Medulla oblongata (tissue), 1 donor: ENCODE results near the gene TOP2A.
A peak's percentile ranks its signal among the peaks of the same experiment; 100 is the strongest.

ENCODE experiments used
- DNase-seq: peaks from one replicate; pipeline ENCODE4 v3.0.0-alpha.2; 2015; ENCODE audit errors: extremely low spot score

TOP2A gene

DNA sequence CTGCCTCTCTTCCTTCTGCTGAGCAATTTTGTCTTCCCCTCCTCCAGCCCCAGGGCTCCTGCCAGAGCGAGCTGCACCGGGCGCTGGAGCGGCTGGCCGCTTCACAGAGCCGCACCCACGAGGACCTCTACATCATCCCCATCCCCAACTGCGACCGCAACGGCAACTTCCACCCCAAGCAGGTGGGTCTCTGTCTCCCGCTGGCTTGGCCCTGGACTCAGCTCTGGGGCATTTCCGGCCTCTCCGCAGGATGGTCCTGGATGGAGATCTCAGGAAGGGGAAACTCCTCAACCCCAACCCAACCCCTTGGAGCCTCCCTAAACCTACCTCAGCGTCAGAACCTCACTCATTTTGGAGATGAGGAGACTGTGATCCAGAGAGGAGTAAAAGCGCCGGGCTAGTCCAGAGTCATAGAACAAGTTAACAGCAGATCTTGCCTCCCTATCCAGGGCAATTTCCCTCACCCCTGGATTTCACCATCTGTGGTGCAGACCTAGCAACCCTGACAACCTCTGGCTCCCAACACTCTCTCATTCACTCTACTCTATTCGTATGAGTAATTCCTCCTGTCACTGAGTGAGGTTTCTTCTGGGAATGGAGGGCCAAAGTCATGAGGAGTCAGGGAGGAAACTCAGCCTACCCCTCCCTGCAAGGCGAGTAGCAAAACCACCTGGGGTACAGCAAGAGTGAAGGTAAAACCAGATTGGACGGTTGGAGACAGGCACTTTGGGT is 36.4 kb upstream of the TOP2A start:
- no peak for DNase-seq

DNA sequence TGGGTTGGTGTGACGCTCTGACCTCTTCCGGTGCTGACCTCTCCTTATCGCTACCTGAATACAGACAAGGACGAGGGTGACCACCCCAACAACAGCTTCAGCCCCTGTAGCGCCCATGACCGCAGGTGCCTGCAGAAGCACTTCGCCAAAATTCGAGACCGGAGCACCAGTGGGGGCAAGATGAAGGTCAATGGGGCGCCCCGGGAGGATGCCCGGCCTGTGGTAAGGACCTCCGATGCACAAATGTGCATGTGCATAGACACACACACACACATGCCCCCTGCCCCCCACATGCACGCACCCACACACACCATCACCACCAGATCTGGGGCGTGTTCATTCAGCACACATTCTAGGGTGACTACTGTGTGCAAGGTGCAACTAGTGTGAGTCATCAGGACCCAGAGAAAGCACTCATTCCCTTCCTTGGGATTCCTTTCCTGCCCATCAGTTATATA is 35.3 kb upstream of the TOP2A start:
- no peak for DNase-seq

GRCh38 chr17:40452216-40452787 is 34.6 kb upstream of the TOP2A start:
- no peak for DNase-seq

DNA sequence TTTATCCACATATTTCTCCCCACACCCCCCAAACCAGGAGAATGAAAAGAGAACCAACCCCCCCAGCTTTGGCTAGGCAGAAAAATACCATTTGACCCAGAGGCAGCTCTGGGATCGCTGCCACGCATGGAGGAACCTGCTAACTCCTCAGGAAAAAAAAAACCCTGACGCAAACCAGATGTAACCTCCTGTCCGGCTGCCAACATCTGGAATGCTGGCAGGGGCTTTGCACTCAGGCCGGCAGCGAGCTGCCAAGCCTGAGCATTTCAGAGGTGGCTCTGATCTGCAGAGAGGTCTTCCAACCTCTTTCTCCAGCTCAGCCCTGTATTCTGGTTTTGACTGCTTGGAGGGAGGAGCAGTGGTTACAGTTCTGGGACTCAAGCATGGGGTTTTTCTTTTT is 33.7 kb upstream of the TOP2A start:
- peak; percentile 30 for DNase-seq

DNA sequence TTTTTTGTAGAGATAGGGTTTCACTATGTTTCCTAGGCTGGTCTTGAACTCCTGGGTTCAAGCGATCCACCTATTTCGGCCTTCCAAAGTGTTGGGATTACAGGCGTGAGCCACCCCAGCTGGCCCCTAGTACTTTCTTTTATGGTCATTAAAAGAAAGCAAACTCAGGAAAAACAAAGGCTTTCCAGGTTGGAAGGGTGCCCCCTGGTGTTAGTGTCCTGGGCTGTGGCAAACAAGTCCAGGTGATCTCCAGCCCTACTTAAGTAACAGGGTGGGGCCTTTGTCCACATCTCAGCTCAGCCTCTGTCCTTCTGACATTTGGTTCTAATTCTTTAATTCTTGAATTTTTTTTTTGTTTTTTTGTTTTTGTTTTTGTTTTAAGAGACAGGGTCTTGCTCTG is 32.5 kb upstream of the TOP2A start:
- no peak for DNase-seq

- no peak for DNase-seq
These were observed 31.1 kb upstream of the TOP2A start for GRCh38 chr17:40448639-40449261.

DNA sequence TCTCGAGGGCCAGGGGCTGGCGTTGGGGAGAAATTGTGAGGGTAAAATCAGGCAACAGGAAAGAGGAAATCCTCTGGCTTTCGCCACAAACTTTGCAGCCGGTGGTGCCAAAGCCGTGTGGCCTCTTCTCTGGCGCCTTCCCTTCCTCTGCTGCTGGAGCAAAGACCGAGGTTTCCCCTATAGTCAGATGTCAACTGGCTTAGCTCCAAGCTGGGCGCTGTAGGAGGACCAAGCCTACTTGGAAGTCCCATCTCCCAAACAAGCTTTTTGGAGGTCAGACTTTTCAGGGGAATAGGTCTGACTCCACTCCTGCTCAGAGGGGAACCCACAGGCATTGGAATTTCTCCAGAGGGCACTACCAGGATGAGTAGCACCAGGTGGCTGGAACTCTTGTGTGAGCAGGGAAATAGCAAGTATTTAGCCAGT is 30.5 kb upstream of the TOP2A start:
- DNase-seq: no peak

GRCh38 chr17:40447806-40448205 is 30.1 kb upstream of the TOP2A start:
- no peak for DNase-seq

DNA sequence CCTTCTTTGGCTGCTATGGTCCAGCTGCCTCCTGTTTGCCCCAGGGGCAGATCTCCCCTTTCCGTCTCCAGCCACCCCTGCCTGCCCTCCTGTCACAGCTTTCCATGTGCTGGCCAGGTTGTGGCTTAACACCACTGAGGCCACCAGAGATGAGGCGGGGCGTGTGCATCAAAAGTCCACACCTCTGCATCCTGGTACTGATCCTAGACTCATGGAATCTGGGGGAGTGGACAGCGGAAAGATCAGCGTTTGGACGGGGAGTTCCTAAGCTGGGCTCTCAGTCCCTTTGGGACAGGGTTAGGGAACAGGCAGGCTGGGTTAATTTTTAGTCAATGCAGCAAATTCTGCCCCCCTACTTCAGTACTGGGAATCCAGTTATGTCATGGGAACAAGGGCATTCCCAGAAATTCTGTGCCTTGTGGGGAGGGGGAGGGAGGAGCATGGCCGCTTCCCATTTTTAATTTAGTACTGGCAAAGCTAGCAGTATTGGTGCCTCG is 29.5 kb upstream of the TOP2A start:
- DNase-seq: no peak

- no peak for DNase-seq
These were observed 28.2 kb upstream of the TOP2A start for GRCh38 chr17:40445751-40446468.

DNA sequence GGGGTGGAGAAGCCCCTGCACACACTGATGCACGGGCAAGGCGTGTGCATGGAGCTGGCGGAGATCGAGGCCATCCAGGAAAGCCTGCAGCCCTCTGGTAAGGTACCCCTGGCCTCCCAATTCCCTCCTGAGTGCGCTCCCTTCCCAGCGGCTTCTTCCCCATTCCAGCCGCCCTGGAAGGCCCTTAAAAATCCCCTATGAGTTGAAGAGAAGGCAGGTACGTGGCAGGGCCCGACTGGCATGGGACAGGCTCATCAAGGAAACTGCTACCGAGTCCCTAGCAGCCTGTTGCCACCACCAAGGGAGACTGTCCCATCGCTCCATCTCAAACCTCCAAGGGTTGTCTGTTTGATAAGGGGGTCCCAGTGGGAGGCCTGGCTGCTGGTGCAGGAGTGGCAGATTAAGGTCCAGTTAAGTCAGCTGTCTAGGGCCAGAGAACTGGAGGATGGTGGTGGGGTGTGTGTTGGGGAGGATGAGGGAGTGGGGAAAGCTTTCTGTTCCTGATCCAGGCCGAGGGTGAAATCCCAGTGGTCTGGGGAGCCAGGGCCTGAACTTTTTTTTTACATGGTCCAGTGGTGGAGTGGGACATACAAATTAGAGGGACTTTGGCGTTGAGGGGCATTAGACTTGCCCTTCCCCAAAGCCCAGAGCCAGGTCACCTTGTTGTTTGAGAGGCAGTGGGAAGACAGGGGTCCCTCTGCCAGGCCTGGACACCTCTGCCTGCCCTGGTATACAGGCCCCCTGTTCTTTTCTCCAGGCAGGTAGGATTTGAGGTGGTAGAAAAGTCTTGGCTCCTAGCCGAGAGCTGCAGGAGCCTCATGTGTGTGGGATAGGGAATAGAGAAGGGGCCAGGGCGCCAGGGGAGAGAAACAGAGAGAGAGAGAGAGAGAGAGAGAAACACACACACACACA is 26.5 kb upstream of the TOP2A start:
- no peak for DNase-seq

- peak; percentile 60 for DNase-seq
These were observed 25.7 kb upstream of the TOP2A start, which contains the start of gene IGFBP4 for GRCh38 chr17:40443196-40443987. Gene IGFBP4 (plus strand): TSS chr17:40443450. CDS start chr17:40443736, 286 bp downstream.

DNA sequence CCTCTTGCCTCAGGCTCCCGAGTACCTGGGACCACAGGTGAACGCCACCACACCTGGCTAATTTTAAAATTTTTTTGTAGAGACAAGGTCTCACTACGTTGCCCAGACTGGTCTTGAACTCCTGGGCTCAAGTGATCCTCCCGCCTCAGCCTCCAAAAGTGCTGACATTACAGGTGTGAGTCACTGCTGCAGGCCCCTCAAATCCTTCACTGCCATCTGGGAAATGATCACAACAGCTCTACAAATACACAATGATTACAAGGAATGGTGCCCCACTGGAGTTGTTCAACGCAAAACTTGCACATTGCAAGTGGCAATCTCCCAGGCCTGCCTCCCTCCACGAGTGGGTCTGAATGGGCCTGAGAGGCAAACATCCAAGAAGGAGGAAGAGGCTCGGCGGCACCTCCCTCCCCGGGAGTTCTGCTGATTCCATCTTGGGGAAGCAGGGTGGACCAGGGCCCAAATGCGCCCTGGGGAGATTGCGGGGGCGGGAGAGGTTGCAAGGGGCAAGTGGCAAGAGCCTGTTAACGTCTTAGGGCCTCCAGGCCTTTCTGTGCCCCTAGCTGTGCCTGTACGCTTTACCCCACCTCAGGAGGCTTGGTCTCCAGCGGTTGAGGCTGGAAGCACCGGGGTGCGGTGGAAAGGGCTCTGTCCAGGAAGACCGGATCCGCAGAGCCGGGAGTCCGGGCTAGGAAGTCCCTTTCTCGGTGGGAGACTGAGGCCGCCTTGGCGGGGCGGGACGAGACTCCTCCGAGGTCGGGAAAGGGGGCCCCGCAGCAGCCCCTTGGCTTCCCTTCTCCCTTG is 24.9 kb upstream of the TOP2A start:
- DNase-seq: no peak

DNA sequence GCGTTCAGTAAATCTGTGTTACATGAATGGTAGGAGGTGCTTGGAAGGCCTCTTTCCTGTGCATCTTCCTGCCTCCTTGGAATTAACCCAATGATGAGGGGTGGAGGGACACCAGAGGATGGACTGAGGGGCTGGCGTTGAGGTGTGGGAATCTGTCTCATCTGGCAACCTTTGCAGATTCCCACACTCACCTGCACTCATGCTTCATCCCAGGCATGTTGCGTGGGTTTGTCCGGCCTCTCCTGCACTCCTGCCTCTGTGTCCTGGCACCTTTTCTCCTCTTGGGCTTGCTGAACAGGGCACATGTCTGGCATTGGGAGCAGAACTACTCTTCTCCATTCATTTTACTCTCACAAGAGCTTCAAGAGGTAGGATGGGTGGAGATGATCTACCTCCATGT is 22.5 kb upstream of the TOP2A start:
- DNase-seq: no peak

GRCh38 chr17:40437095-40437732 is 19.5 kb upstream of the TOP2A start:
- DNase-seq: no peak

DNA sequence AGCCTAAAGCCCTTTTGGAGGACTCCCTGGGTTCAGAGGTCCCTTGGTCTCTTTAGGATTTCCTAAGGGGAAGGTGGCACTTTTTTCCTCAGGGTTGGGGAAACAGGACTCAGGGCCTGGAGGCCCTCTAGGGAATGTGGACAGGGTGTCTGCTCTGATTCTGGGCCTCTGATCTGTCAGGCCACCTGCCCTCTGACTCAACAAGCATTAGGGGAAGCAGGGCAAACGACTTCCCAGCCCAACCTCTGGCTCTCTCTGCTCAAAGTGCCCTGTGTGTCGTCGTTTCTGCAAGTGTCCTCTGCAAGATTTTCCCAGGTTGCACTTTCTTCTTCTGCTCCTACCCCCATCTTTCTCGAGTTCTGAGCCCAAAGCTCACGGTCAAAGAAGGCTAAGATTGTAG is 18.9 kb upstream of the TOP2A start:
- no peak for DNase-seq

DNA sequence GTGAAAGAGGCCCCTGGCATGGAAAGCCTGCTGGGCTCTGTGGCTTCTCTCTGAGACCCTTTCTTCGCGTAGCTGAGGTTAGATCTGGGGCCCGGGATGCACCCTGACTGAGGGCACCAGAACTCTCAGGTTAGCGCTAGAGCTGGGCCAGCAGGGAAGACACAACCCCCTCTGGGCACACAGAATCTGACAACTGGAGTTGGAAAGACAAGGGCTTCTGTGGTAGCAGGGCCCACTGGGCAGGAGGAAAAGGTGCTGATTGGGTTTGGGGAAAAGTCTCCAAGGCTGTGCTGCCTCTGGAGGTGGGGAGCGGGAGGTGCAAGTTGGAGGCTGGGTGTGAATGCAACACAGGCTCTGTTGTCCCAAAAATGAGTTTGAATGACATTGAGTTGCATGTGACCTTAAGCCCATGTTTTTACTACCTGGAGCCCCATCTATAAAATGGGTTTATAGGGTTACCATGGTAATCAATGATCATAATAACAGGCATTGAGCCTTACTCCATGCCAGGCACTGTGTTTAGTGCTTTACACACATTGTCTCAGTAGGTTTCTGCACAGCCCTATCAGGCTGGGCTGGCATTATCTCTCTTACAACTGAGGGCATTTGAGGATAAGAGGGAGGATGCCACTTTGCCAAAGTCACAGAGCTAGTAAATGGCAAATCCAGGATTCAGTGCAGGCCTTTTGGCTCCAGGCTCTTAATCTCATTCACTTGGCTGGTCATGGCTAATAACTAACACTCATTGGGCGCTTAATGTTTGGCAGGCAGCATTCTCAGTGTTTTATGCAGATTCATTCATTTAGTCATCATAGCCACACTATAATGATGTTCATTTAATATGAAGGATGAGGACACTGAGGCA is 16.1 kb upstream of the TOP2A start:
- no peak for DNase-seq
